Measurements from ENCODE around the gene PRMT6.
"Not testable (repeated sequence)": the region's sequence is repeated elsewhere in the genome, so short reads cannot be mapped to it uniquely, and the experiment has no call there.

PRMT6 gene

DNA sequence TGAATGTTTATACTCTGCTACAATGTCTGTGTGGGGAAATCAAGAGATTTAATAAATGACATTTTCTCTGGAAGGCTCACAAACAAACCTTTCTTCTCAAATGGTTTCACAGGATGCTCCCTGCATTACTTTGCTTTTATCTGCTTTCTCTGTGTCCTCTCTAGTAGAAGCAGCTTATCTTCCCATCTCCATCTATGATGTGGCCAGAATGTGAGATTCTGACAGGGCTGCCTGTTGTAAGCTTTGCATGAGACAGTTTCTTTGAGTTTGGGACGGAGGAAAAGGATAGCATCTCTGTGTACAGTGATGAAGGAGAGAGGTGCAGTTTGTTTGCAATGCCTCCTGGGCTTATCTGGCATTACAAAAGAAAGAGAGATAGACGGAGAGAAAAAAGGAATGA, 24.6 kb downstream of the PRMT6 start:
- no peak for DNase-seq
- in situ Hi-C loops (cut with MboI; ENCODE audit: low pct_unique_long_range_greater_than_20kb, low sequenced_read_pairs) = no loop called here

DNA sequence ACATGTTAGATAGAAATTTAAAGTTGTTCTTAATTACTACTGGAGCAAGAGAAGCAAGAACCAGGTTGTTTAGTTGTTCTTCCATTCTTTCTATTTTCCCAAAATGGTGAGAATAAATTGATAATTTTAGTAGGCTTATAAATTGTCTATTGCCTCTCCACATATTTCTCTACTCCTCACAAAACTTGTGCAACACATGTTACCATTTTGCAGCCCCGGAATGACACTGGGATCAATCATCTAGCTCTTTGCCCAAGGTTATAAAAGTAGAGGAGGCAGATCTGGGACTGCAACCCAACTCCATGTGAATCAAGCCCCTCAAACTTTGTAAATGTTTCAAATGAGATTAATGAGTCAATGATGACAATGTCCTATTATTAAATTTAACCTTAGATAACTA, 34.9 kb downstream of the PRMT6 start:
- in situ Hi-C loops (cut with MboI; ENCODE audit: low pct_unique_long_range_greater_than_20kb, low sequenced_read_pairs) = no loop called here
- no peak for DNase-seq

DNA sequence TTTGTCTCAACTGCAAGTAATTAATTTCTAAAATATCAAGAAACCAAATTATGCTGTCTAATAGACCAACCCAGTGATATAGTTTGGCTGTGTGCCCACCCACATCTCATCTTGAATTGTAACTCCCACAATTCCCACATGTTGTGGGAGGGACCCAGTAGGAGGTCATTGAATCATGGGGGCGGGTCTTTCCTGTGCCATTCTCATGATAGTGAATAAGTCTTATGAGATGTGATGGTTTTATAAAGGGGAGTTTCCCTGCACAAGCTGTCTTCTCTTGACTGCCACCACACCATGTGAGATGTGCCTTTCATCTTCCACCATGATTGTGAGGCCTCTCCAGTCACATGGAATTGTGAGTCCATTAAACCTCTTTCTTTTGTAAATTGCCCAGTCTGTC, 36.9 kb downstream of the PRMT6 start:
- in situ Hi-C loops (cut with MboI; ENCODE audit: low pct_unique_long_range_greater_than_20kb, low sequenced_read_pairs); DNase-seq: not testable (repeated sequence)

DNA sequence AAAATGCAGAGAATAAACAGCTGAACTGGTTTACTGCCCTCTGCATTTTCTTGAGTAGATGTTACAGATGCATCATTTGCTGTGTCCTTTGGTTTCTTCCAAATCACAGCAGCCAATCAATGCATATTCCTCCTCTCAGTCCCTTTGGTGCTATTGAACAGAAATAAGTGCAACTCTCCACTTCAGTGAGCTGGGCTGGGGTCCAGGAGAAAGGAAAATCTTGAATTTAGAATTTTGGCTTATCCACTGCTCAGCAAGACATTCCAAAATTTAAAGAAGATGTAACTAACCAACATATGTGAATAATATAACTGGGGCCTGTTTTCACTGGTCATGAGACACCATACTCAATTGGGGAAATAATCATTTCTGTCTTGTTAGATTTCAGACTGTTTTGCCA, 39.2 kb downstream of the PRMT6 start:
- in situ Hi-C loops (cut with MboI; ENCODE audit: low pct_unique_long_range_greater_than_20kb, low sequenced_read_pairs) = no loop called here
- DNase-seq = no peak

DNA sequence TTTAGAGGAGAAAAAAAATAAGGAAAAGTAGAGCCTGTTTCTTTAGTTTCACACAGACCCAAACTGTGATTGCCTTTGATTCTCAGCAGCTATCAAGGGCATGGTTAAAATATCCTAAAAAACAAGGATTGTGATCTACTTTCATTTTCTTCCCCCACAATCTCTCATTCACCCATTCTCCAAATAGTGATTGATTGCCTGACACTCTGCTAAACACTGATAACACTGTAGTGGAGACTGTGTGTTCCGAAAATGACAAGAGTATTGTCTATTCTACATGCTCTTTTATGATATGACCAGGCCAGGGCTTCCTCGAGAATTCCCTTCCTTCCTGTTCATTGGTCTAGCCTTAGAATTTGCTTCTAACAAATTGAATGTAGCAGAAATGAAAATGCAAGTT, 40.2 kb downstream of the PRMT6 start:
- in situ Hi-C loops (cut with MboI; ENCODE audit: low pct_unique_long_range_greater_than_20kb, low sequenced_read_pairs) = no loop called here
- DNase-seq = no peak

DNA sequence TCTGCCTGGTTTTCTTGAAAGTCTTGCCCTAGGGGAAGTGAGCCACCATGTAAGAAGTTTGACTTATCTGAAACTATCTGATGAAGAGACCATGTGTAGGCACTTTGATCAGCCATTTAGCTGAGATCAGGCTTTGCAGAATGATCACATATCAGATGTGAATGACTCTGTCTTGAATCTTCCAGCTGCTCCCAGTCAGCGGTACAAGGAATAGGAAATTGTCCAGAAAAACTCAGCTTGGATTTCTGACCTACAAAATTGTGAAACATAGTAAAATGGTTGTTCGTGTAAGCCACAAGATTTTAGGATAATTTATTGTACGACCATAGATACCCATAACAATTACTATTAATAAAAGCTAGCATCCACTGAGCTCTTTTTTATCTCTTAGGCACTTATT, 42.5 kb downstream of the PRMT6 start:
- in situ Hi-C loops (cut with MboI; ENCODE audit: low pct_unique_long_range_greater_than_20kb, low sequenced_read_pairs) = no loop called here

DNA sequence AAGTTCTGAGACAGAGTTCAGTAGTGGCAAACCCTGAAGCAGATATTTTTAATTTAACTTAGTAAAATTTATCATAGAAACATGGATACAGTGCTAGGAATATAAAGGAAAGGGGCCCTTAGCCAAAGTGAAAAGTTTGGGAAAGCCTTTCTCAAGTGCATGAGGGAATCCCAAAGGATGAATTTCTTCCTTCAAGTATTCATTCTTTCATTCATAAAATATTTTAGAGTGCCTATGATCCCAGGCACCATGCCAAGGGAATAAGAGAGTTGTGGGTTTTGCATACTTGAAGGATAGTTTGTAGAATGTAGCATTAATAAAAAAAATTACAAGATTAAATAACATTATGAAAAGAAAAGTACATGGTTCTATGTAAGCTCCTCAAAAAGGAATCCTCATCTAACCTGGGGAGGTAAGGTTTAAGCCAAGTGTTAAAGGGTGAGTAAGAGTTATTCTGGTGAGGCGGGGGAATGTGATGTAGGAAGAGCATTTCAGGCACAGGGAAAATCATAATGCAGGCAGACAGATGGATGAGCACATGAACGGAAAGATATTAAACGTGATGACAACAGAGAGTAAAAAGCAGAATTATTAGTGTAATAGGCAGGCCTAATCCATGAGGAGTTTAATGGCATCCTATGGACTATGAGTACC, 44.0 kb downstream of the PRMT6 start:
- DNase-seq = no peak
- in situ Hi-C loops (cut with MboI; ENCODE audit: low pct_unique_long_range_greater_than_20kb, low sequenced_read_pairs) = no loop called here

More for the DNA sequence above, 42.5 kb downstream of the PRMT6 start:
- DNase-seq = no peak

DNA sequence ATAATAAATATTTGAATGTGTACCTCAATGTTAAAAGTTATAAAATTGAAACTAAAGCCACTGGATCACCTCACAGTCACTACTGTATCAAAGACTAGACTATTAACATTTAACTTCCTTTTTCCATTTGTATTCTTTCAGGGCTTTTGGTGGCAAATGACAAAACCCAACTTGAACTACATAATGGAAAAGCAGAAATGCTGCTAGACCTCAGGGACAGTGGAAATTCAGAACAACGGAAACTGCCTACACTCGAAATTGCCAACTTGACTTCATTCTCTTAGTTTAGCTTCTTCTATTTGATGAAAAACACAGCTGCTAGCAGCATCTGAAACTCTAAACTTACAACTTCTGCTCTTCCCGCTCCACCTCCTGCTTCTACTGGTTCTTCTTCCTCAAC, 49.4 kb downstream of the PRMT6 start:
- in situ Hi-C loops (cut with MboI; ENCODE audit: low pct_unique_long_range_greater_than_20kb, low sequenced_read_pairs) = no loop called here

More for the DNA sequence above, 49.4 kb downstream of the PRMT6 start:
- no peak for DNase-seq
